ENCODE measurements around the gene MEG3. TPM values are rescaled to one million over a fixed set of nuclear protein-coding genes. Genes with fewer than 3 reads are reported as not detected.

MEG3 gene
- total RNA-seq, 1 donor from 2014 or later = 46.1 TPM

DNA sequence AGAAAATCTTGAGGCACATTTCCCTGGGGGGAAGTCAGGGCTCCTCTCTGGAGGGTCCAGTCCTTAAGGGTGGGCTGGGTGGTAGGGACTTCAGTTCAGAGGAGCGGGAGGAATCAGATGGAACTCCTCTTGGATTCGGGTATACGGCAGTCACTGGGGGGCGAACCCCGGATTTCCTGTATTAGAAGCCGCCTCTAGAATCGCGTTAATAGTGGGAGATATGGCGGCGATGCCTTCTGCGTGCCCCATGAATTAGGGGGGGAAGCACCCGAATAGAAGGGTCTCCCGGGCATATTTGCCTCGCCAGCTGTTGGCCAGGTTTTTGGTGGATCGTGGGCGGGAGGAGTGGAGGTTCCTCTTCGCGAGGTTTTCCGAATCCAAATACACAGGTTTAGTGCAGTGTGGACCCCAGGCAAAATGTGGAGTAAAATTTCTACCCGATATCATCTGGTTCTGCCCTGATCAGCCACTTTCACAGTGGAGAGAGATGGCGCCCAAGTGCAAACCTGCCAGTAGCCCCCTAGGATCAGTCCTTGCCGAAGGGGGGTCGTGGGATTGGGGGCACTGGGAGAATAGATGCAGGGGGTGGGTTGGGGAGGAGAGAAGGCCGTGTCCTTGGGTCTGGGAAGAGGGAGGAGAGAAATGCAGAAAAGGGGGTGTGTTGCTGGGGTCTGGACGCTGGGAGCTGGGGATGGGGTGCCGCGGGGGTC lies 628 bp downstream of the MEG3 start:
- H3K27me3 ChIP-seq (ENCODE audit: control insufficient read depth, insufficient read depth, low read length) = peaks cover 32% of the 10 kb centered on the region
- H3K36me3 ChIP-seq (ENCODE audit: control insufficient read depth, insufficient read depth, low read length) = no peaks in the 10 kb centered on the region
- no peak for DNase-seq (ENCODE audit: low read depth)
- peak overlapping the region; percentile 50 for H3K4me3 ChIP-seq (ENCODE audit: low read depth, low read length)
- TF ChIP-seq, protein P1, sequence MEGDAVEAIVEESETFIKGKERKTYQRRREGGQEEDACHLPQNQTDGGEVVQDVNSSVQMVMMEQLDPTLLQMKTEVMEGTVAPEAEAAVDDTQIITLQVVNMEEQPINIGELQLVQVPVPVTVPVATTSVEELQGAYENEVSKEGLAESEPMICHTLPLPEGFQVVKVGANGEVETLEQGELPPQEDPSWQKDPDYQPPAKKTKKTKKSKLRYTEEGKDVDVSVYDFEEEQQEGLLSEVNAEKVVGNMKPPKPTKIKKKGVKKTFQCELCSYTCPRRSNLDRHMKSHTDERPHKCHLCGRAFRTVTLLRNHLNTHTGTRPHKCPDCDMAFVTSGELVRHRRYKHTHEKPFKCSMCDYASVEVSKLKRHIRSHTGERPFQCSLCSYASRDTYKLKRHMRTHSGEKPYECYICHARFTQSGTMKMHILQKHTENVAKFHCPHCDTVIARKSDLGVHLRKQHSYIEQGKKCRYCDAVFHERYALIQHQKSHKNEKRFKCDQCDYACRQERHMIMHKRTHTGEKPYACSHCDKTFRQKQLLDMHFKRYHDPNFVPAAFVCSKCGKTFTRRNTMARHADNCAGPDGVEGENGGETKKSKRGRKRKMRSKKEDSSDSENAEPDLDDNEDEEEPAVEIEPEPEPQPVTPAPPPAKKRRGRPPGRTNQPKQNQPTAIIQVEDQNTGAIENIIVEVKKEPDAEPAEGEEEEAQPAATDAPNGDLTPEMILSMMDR (IDR thresholded peaks at IDR 0.05; ENCODE audit: insufficient read depth, low read length, poor library complexity, severe bottlenecking) = no peak

DNA sequence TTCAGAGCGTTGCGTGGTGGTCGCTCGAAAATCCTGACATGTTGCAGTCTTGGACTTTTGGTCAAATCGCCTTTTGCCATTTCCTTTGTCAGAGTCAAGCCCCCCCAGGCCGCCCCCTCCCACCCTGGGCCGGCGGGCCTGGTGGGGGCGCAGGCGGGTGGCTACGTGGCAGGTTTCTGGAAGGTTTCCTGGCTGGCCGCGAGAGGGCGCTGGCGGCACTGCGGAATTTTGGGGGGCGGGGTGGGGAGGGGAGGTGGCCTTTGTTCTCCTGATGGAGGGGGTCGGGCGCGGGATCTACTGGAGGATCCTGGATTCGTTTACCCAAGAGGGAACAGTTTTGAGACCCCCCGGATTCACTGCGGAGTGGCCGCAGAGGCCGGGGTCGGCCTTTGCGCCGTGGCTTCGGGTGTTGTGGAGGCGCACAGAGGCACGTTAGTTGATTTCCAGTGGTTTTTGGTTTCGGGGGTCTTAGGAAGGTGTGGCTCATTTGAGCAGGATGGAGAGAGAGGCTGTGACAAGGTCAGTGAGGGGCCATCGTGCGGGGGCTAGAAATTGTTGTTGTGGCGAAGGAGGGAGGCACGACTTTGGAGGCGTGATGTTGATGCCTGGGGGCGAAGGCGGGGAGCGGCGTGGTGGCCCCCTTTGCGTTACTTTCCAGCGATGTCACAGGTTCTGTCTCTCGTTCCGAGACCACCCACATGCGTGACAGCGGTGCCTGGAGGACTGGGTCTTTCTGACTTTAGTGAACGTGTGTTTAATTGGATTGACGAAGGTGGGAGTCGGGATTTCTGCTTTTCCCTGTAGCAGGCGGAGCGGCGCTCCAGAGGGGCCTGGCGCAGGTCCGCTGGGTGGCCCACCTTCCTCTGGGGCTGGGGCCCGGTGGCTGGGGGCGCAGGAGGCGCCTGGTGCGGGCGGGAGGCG lies 1.4 kb downstream of the MEG3 start:
- TF ChIP-seq, protein P1 (IDR thresholded peaks at IDR 0.05; ENCODE audit: insufficient read depth, low read length, poor library complexity, severe bottlenecking) = peak; percentile 73
- Histone ChIP-seq H3K36me3 (ENCODE audit: control insufficient read depth, insufficient read depth, low read length) (no peaks in the 10 kb centered on the region), H3K4me3 (ENCODE audit: low read depth, low read length) (peak overlapping the region; percentile 50), H3K27me3 (ENCODE audit: control insufficient read depth, insufficient read depth, low read length) (peaks cover 32% of the 10 kb centered on the region)
- no peak for DNase-seq (ENCODE audit: low read depth)

DNA sequence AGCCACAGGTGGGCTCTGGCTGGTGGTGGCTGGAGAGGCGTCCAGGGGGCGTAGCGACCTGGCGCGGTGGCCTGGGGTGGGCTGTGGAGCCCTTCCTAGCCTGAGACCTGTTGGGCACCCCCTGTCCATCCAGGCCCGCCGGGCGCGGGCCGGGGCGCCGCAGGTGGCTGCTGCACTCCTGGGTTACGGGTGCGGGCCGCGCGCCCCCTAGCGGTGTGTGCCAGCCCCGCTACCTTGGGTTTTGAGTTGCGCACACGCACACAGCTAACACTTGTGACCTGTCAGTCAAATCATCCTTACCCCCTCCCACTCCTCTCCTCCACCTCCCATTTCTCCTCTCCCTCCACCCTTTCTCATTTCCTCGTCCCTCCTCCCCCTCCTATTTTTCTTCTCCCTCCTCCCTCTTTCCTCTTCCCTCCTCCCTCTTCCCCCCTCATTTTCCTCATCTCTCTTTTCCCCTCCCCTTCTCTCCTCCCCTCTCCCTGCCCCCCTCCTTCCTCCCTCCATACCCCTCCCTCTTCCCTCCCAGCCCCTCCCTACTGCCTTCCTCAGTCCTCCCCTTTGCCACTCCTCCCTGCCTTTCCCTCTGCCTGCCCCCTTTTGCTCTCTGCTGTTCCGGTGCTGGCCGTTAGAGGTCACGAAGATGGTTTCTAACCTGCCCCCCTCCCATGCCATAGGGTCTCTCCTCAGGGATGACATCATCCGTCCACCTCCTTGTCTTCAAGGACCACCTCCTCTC lies 2.3 kb downstream of the MEG3 start:
- no peak for DNase-seq (ENCODE audit: low read depth)
- no peaks in the 10 kb centered on the region for H3K36me3 ChIP-seq (ENCODE audit: control insufficient read depth, insufficient read depth, low read length)
- H3K4me3 ChIP-seq (ENCODE audit: low read depth, low read length) = peak overlapping the region; percentile 50
- TF ChIP-seq, protein P1 (IDR thresholded peaks at IDR 0.05; ENCODE audit: insufficient read depth, low read length, poor library complexity, severe bottlenecking) = peak; percentile 48
- peaks cover 30% of the 10 kb centered on the region for H3K27me3 ChIP-seq (ENCODE audit: control insufficient read depth, insufficient read depth, low read length)

DNA sequence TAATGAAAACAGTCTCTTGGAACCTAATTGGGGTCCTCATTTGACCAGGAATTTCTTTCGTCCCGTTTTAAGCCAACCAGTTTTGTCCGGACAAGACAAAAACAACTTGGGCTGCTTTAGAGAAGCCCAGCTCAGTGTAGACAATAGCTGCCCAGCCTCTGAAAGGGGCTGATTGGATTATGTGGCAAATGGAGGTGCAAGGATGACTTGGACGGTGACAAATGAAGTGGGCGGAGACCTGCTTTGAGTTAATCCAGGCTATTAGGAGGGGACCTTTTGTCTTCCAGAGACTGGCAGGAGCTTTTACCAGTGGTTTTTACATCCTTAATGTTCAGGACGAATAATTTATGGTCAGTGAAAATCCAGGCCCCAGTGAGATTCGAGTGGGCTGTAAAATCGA lies 4.8 kb downstream of the MEG3 start:
- TF ChIP-seq, protein P1 (IDR thresholded peaks at IDR 0.05; ENCODE audit: insufficient read depth, low read length, poor library complexity, severe bottlenecking) = no peak
- Histone ChIP-seq H3K27me3 (ENCODE audit: control insufficient read depth, insufficient read depth, low read length) (peaks cover 14% of the 10 kb centered on the region), H3K4me3 (ENCODE audit: low read depth, low read length) (no peak overlapping the region), H3K36me3 (ENCODE audit: control insufficient read depth, insufficient read depth, low read length) (no peaks in the 10 kb centered on the region)
- DNase-seq (ENCODE audit: low read depth) = no peak

DNA sequence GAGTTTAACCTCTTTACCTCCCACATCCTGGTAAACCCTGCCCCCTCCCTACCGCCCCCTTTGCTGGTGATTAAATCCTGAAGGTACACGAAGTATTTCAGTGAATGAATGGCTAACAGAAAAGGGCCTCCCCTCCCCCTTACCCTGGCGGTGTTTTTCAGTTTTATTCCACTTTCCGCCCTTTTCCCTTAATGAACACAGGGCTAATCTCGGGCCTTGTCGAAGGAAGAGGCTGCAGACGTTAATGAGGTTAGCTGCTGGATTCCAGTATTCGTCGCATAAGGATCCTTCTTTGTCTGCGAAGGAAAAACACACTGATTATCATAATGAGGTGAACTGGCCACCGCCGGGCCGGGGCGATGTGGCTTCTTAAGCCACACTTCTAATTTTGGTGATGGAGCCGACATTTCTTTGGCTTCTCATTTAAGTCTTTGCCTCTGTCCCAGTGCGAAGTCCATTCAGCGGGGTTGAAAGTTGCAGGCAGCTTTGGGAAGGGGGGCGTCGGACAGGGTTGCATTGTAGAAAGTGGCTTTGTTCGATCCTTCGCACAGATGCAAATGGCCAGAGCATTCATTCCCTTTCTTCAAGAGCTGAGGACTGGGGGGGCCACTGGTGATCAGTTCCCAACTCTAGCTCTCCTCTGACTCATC lies 6.5 kb downstream of the MEG3 start:
- TF ChIP-seq, protein P1 (IDR thresholded peaks at IDR 0.05; ENCODE audit: insufficient read depth, low read length, poor library complexity, severe bottlenecking) = no peak
- no peaks in the 10 kb centered on the region for H3K36me3 ChIP-seq (ENCODE audit: control insufficient read depth, insufficient read depth, low read length)
- no peak for DNase-seq (ENCODE audit: low read depth)
- peaks cover 4% of the 10 kb centered on the region for H3K27me3 ChIP-seq (ENCODE audit: control insufficient read depth, insufficient read depth, low read length)
- no peak overlapping the region for H3K4me3 ChIP-seq (ENCODE audit: low read depth, low read length)
